Activated naive CD4-positive, alpha-beta T cell treated with Interleukin-2 at 50 U/mL for 16 hours (primary cell): ENCODE results near the gene KRTAP6-2.

Source experiments
- DNase-seq: peaks from one replicate; pipeline ENCODE4 v3.0.0-alpha.2; 2020

Gene KRTAP6-2

GRCh38 chr21:30563630-30564029, 35.1 kb downstream of the KRTAP6-2 start:
- no peak for DNase-seq

- no peak for DNase-seq
These were observed 35.6 kb downstream of the KRTAP6-2 start for GRCh38 chr21:30563072-30563471.

GRCh38 chr21:30561957-30562356, 36.7 kb downstream of the KRTAP6-2 start:
- no peak for DNase-seq

DNA sequence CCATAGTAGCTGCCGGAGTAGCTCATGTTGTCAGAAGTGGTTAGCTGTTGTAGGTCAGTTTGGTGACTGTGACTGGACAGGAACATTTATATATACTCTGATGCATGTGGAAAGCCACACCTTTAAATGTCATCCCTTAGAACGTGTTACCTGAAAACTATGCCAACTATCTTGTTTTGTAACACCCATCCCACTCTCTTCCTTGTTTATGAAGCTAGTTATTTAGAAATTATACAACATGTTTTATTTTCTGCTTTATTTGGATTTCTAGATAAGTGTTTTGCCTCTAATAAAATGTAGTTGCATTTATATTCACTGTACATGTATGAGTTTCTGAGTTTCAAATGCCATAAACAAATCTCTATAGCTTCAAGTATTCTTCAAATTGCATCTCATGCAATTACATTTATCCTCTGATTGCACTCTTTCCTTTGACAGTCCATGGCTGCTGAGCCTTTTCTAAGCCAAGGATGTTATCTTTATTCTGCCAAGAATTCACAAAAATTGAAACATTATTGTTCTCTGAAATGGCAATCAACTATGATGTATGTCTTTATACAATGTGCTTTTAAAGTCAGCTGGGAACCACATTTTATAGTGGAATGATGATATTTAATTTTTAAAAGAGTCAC, 37.3 kb downstream of the KRTAP6-2 start, which contains the start of gene KRTAP19-7:
Gene KRTAP19-7 (minus strand): TSS at position 51 of the 632 bp plus-strand sequence. CDS start 25 bp downstream, at position 26.
- no peak for DNase-seq

DNA sequence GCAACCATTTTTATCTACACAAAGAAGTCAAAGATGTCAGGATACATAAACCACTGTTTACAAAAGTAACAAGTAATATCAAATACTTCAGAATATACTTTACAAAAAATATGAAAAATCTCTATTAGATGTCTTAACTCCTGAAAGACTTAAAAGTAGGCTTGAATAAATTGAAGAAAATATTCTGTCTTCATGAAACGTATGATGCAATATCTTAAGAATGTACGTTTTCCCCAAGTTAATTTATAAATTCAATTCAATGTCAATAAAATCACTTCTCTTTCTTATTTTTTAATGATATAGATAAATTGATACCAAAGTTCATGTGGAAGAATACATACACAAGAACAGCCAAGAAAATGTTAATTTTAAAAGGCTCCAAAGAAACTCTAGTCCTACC, 43.6 kb downstream of the KRTAP6-2 start:
- DNase-seq, result no peak

GRCh38 chr21:30552782-30553181, 45.9 kb downstream of the KRTAP6-2 start:
- DNase-seq, result no peak
